GM12878 (cell line): ENCODE results near the gene KIF5A. TPM values are rescaled to one million over a fixed set of nuclear protein-coding genes. Genes with fewer than 3 reads are reported as not detected.

Experiments used
- ATAC-seq: fragments of 200-7000 bp; cut with Tn5 transposase; 3 replicates; pipeline ENCODE4 v1.9.1; 2020; ENCODE audit warnings: mild to moderate bottlenecking, moderate library complexity
- BruUV-seq: library from RNA; stranded (reverse); fragments of 400-500 nt; replicated peaks from 2 replicates; lab custom pipeline; 2021; lab: Mats Ljungman, UMichigan
- CTCF ChIA-PET: fragments of 300-600 bp; sonication (Branson Sonifier 250); formaldehyde crosslinking; extraction: SDS; loops from one replicate; lab custom pipeline; 2021; ENCODE audit warnings: inconsistent platforms; lab: Yijun Ruan, JAX
- POLR2A ChIA-PET: fragments of 350-600 bp; formaldehyde crosslinking; extraction: SDS; loops from one replicate; lab custom pipeline; 2021; ENCODE audit warnings: inconsistent platforms; lab: Charles Lee
- RAD21 ChIA-PET: fragments of 300-600 bp; sonication (Branson Sonifier 250); formaldehyde crosslinking; loops from one replicate; lab custom pipeline; 2023; ENCODE audit warnings: antibody characterized with exemption; ENCODE audit not compliant: unreplicated experiment; lab: Charles Lee
- SMC1A ChIA-PET: fragments of 300-600 bp; sonication (Branson Sonifier 250); formaldehyde crosslinking; loops from one replicate; lab custom pipeline; 2023; ENCODE audit not compliant: unreplicated experiment, uncharacterized antibody; lab: Charles Lee
- DNase-seq: peaks from one replicate; pipeline ENCODE4 v3.0.0-alpha.2; 2011; ENCODE audit warnings: low read depth, low spot score
- FAIRE-seq: peaks from 3 replicates; lab custom pipeline; 2011; peaks lifted over from hg19 to GRCh38; lab: Jason Lieb, UNC
- H2AFZ ChIP-seq: 2 replicates; pipeline ENCODE4 v1.6.0; 2011; ENCODE audit warnings: low read depth, low read length, control low read depth; ENCODE audit not compliant: control insufficient read depth
- H3K27ac ChIP-seq: 2 replicates; pipeline ENCODE4 v1.5.1; 2011; ENCODE audit warnings: control low read depth; ENCODE audit not compliant: control insufficient read depth, insufficient read depth
- H3K27me3 ChIP-seq, 2 experiments: replicated peaks in 1 of 2; 2 replicates each; pipeline versions ENCODE4 v1.6.0 to v1.6.1; 2011; ENCODE audit warnings: low read length in 1 of 2; ENCODE audit not compliant: control insufficient read depth in 2 of 2, insufficient read depth in 2 of 2
- H3K36me3 ChIP-seq, 2 experiments: 2 replicates each; pipeline ENCODE4 v1.5.1; 2011; ENCODE audit warnings: low read length in 1 of 2; ENCODE audit not compliant: control insufficient read depth in 2 of 2, insufficient read depth in 2 of 2
- H3K4me1 ChIP-seq: 2 replicates; pipeline ENCODE4 v1.6.1; 2011; ENCODE audit warnings: mild to moderate bottlenecking, low read length, moderate library complexity, mixed read lengths; ENCODE audit not compliant: control insufficient read depth, insufficient read depth
- H3K4me2 ChIP-seq: 2 replicates; pipeline ENCODE4 v1.6.0; 2011; ENCODE audit warnings: control low read depth; ENCODE audit not compliant: control insufficient read depth, insufficient read depth
- H3K4me3 ChIP-seq: fragments of 200-600 bp; sonication (generic); 2 replicates; pipeline ENCODE4 v1.5.1; 2016
- H3K79me2 ChIP-seq: 2 replicates; pipeline ENCODE4 v1.6.0; 2011; ENCODE audit warnings: low read length; ENCODE audit not compliant: control insufficient read depth, insufficient read depth
- H3K9ac ChIP-seq: 2 replicates; pipeline ENCODE4 v1.8.0; 2011; ENCODE audit warnings: low read length, control low read depth, mixed read lengths; ENCODE audit not compliant: control insufficient read depth, insufficient read depth
- H3K9me3 ChIP-seq: replicated peaks from 3 replicates; pipeline ENCODE4 v1.5.1; 2011; ENCODE audit warnings: mild to moderate bottlenecking, low read length; ENCODE audit not compliant: control insufficient read depth, insufficient read depth
- H4K20me1 ChIP-seq: 2 replicates; pipeline ENCODE4 v1.6.0; 2011; ENCODE audit not compliant: control insufficient read depth, insufficient read depth
- BCL11A ChIP-seq: IDR thresholded peaks from 2 replicates; pipeline ENCODE4 v1.6.1; 2011; ENCODE audit warnings: low read depth, low read length
- CUX1 ChIP-seq: IDR thresholded peaks from 2 replicates; pipeline ENCODE4 v1.6.1; 2012; ENCODE audit warnings: improper control_type of control experiment, low read depth, low read length; ENCODE audit not compliant: insufficient replicate concordance
- POLR2A ChIP-seq: IDR thresholded peaks from 2 replicates; pipeline ENCODE4 v1.6.1; 2011; ENCODE audit warnings: low read depth, mild to moderate bottlenecking, low read length
- RAD21 ChIP-seq: IDR thresholded peaks from 2 replicates; pipeline ENCODE4 v1.6.1; 2011; ENCODE audit warnings: mild to moderate bottlenecking, low read depth, low read length, moderate library complexity; ENCODE audit not compliant: insufficient read depth
- RELA ChIP-seq: fragments of 450-650 bp; IDR thresholded peaks from 2 replicates; pipeline ENCODE4 v1.8.0; 2014; ENCODE audit warnings: borderline replicate concordance; ENCODE audit not compliant: partially characterized antibody
- SREBF1 ChIP-seq: IDR thresholded peaks from 2 replicates; pipeline ENCODE4 v1.6.1; 2012; ENCODE audit warnings: mild to moderate bottlenecking, low read length
- SRF ChIP-seq, 2 experiments: IDR thresholded peaks; 2 replicates each; pipeline ENCODE4 v1.6.1; 2011; ENCODE audit warnings: low read depth in 2 of 2, low read length in 2 of 2, mild to moderate bottlenecking in 1 of 2, moderate library complexity in 1 of 2
- WRNIP1 ChIP-seq: IDR thresholded peaks from 2 replicates; pipeline ENCODE4 v1.6.1; 2011; ENCODE audit warnings: low read depth, low read length, improper control_type of control experiment, borderline replicate concordance
- ZNF622 ChIP-seq: fragments of 450-650 bp; IDR thresholded peaks from 2 replicates; pipeline ENCODE4 v1.6.1; 2017; ENCODE audit warnings: mild to moderate bottlenecking, inconsistent platforms
- WGBS: methylation state at CpG from one replicate; pipeline ENCODE4 v1.1.6; 2016; ENCODE audit warnings: low lambda C conversion rate; ENCODE audit not compliant: insufficient replicate concordance, insufficient coverage; ENCODE audit errors: missing lambda C conversion rate; 5-methylcytosine and 5-hydroxymethylcytosine counted together
- in situ Hi-C: fragments of 300-500 bp; cut with MboI; formaldehyde crosslinking; loops from 9 replicates; pipeline ENCODE4 v1.14.3; 2018; ENCODE audit warnings: mixed read lengths
- intact Hi-C: fragments of 100-400 bp; cut with micrococcal nuclease; formaldehyde crosslinking; loops from one replicate; pipeline ENCODE4 v1.14.2; 2022; ENCODE audit not compliant: unreplicated experiment
- polyA plus RNA-seq, 11 experiments: library from polyadenylated mRNA; depleted of rRNA in 4 of 11; unstranded in 6 of 11; stranded (reverse) in 5 of 11; fragments of >200 nt; fragmentation: Nextera tagmentation in 4 of 11; fragmentation: Illumina TruSeq in 1 of 11; extraction: Ambion mirVana in 4 of 11; extraction: Trizol in 1 of 11; gene quantifications; 1 replicate in 1 of 11; 2 replicates in 10 of 11; pipeline versions ENCODE4 v1.2.1 to v1.2.3, GENCODE V29; 2011 to 2016; ENCODE audit warnings: inconsistent platforms in 2 of 11, missing spikeins in 2 of 11, low read depth in 1 of 11
- total RNA-seq, 4 experiments: library from RNA; depleted of rRNA in 3 of 4; stranded (reverse); fragments of >200 nt in 3 of 4; fragmentation: Illumina TruSeq in 1 of 4; extraction: Trizol in 1 of 4; gene quantifications; 2 replicates each; pipeline versions ENCODE4 v1.2.1 to v1.2.3, GENCODE V29; 2013 to 2021
- TF ChIP-seq, protein P1 (sequence below): fragments of 450-650 bp; IDR thresholded peaks from 2 replicates; pipeline ENCODE4 v1.6.1; 2018; ENCODE audit warnings: mild to moderate bottlenecking, low read depth, moderate library complexity; ENCODE audit not compliant: partially characterized antibody
- TF ChIP-seq, protein P2 (sequence below): fragments of 450-650 bp; IDR thresholded peaks from 2 replicates; pipeline ENCODE4 v1.6.1; 2017; ENCODE audit warnings: low read depth, mild to moderate bottlenecking, moderate library complexity

The KIF5A gene
- total and polyA plus RNA-seq, 10 of the 15 experiments (the other 5 are each of a cell fraction or from before 2014, with no cell fraction given): 0.35 to 2.9 (median 0.97) TPM

DNA sequence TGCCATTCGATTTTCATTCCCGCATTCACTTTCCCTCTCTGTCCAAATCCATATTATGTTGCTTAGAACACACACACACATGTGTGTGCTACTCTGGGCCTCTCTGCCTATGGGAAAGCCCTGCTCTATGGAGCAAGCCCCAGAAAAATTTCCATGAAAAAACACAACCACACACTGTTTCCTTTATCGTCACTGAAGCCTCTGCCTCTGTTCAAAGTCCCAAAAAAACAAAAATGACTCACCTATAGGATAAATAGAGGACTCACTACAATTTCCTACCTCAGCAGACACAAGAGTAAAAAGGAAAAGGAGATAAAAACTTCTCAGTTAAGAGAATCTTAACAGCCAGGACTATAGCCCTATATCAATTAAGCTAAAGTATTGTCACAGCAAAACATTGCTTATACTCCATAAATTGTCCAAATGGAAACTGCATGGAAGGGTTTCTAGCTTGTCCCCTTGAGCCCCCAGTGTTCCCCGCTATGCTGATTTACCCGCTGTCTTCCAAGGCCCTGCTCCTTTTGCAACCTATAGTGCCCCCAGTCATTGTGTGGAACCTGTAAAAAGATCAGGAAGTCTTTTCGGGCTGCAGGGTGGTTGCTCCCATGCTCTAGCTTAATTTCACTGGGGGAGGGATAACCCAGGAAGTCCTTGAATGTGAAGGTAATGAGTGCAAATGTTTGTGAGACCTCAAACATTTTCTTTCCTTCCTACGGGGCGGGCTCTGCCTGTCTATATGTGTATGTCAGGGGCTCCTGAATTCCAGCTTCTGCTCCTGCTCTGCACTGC lies 30.0 kb downstream of the KIF5A start:
- Histone ChIP-seq H3K36me3 (no peaks in the 10 kb centered on the region), H2AFZ (no peak overlapping the region), H3K4me3 (no peak overlapping the region), H3K27ac (no peak overlapping the region), H3K4me2 (no peak overlapping the region), H3K9ac (no peak overlapping the region), H3K9me3 (no peaks in the 10 kb centered on the region), H3K27me3 (no peaks in the 10 kb centered on the region; a peak in 2 of 4 replicates), H3K4me1 (no peaks in the 10 kb centered on the region), H3K79me2 (no peaks in the 10 kb centered on the region), H4K20me1 (no peaks in the 10 kb centered on the region)
- no peak for DNase-seq
- no peak for ATAC-seq
- ChIA-PET RAD21 (interaction anchor here (0.9 kb wide), 1 partner anchor 53 kb away, joined by 3 read pairs; the partner anchor contains the start of gene B4GALNT1), SMC1A (interaction anchor here (1.0 to 1.3 kb wide), 3 partner anchors 41 to 121 kb away, joined by 3 to 6 read pairs (median 3); no protein-coding TSS in a partner anchor), POLR2A (interaction anchor here (0.6 to 1.1 kb wide), 2 partner anchors 36 to 1085 kb away, joined by 3 read pairs; no protein-coding TSS in a partner anchor), CTCF (interaction anchor here (0.6 to 7.8 kb wide), 7 partner anchors 34 to 124 kb away, joined by 3 to 119 read pairs (median 7); partner anchors contain the start of genes GLI1 and INHBE)
- FAIRE-seq: no peak
- intact Hi-C loops: loop anchor here (10.0 kb wide), 1 partner anchor 325 kb away; no protein-coding TSS in a partner anchor
- WGBS: 39% methylated on average over 8 of the region's 8 CpGs
- in situ Hi-C loops: no loop called here
- no TSS peak for BruUV-seq
- TF ChIP-seq RELA: no peak
- TF ChIP-seq RAD21: no peak
- no peak for TF ChIP-seq CUX1
- no peak for TF ChIP-seq BCL11A
- TF ChIP-seq WRNIP1: no peak
- TF ChIP-seq, protein P1, sequence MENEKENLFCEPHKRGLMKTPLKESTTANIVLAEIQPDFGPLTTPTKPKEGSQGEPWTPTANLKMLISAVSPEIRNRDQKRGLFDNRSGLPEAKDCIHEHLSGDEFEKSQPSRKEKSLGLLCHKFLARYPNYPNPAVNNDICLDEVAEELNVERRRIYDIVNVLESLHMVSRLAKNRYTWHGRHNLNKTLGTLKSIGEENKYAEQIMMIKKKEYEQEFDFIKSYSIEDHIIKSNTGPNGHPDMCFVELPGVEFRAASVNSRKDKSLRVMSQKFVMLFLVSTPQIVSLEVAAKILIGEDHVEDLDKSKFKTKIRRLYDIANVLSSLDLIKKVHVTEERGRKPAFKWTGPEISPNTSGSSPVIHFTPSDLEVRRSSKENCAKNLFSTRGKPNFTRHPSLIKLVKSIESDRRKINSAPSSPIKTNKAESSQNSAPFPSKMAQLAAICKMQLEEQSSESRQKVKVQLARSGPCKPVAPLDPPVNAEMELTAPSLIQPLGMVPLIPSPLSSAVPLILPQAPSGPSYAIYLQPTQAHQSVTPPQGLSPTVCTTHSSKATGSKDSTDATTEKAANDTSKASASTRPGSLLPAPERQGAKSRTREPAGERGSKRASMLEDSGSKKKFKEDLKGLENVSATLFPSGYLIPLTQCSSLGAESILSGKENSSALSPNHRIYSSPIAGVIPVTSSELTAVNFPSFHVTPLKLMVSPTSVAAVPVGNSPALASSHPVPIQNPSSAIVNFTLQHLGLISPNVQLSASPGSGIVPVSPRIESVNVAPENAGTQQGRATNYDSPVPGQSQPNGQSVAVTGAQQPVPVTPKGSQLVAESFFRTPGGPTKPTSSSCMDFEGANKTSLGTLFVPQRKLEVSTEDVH: no peak
- TF ChIP-seq, protein P2, sequence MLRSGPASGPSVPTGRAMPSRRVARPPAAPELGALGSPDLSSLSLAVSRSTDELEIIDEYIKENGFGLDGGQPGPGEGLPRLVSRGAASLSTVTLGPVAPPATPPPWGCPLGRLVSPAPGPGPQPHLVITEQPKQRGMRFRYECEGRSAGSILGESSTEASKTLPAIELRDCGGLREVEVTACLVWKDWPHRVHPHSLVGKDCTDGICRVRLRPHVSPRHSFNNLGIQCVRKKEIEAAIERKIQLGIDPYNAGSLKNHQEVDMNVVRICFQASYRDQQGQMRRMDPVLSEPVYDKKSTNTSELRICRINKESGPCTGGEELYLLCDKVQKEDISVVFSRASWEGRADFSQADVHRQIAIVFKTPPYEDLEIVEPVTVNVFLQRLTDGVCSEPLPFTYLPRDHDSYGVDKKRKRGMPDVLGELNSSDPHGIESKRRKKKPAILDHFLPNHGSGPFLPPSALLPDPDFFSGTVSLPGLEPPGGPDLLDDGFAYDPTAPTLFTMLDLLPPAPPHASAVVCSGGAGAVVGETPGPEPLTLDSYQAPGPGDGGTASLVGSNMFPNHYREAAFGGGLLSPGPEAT: no peak
- TF ChIP-seq POLR2A: no peak
- no peak for TF ChIP-seq ZNF622
- no peak for TF ChIP-seq SRF (IDR thresholded peaks at IDR 0.05; ENCODE audit: low read depth in 2 of 2, low read length in 2 of 2)
- TF ChIP-seq SREBF1: no peak
